Measurements from ENCODE around the gene CXXC5.

The CXXC5 gene

GRCh38 chr5:139631520-139632165 is 16.5 kb upstream of the CXXC5 start:
- no peak for TF ChIP-seq CTCF (IDR thresholded peaks at IDR 0.05)

GRCh38 chr5:139633295-139634027 is 14.7 kb upstream of the CXXC5 start:
- TF ChIP-seq CTCF (IDR thresholded peaks at IDR 0.05) = peak; percentile 95

- no peak for TF ChIP-seq CTCF (IDR thresholded peaks at IDR 0.05)
Observed at GRCh38 chr5:139634028-139634325, 14.2 kb upstream of the CXXC5 start.

- no peak for TF ChIP-seq CTCF (IDR thresholded peaks at IDR 0.05)
Observed at GRCh38 chr5:139634541-139634940, 13.6 kb upstream of the CXXC5 start.

GRCh38 chr5:139635191-139635590 is 13.0 kb upstream of the CXXC5 start:
- no peak for TF ChIP-seq CTCF (IDR thresholded peaks at IDR 0.05)

GRCh38 chr5:139635606-139636206 is 12.4 kb upstream of the CXXC5 start:
- no peak for TF ChIP-seq CTCF (IDR thresholded peaks at IDR 0.05)

GRCh38 chr5:139636207-139636792 is 11.8 kb upstream of the CXXC5 start:
- TF ChIP-seq CTCF (IDR thresholded peaks at IDR 0.05) = no peak
